ENCODE results near the gene MOG. TPM values are rescaled to one million over a fixed set of nuclear protein-coding genes. Genes with fewer than 3 reads are reported as not detected.
"Not testable (repeated sequence)": the region's sequence is repeated elsewhere in the genome, so short reads cannot be mapped to it uniquely, and the experiment has no call there.

MOG gene
- total RNA-seq, 1 donor from 2014 or later: not detected

GRCh38 chr6:29655658-29656057 is 1.2 kb upstream of the MOG start:
- no peaks in the 10 kb centered on the region for H3K9me3 ChIP-seq
- no peak overlapping the region for H3K27ac ChIP-seq
- H3K36me3 ChIP-seq: no peaks in the 10 kb centered on the region
- peaks cover 25% of the 10 kb centered on the region for H3K27me3 ChIP-seq (ENCODE audit: low read depth)
- H3K4me3 ChIP-seq: no peak overlapping the region
- intact Hi-C loops (cut with DNase I): no loop called here
- ATAC-seq: no peak
- no peak for TF ChIP-seq CTCF (IDR thresholded peaks at IDR 0.05)
- DNase-seq: no peak
- H3K4me1 ChIP-seq: no peaks in the 10 kb centered on the region

GRCh38 chr6:29656157-29656556 is 735 bp upstream of the MOG start:
- Histone ChIP-seq H3K4me1 (no peaks in the 10 kb centered on the region), H3K9me3 (no peaks in the 10 kb centered on the region), H3K27ac (no peak overlapping the region), H3K4me3 (no peak overlapping the region), H3K36me3 (no peaks in the 10 kb centered on the region), H3K27me3 (ENCODE audit: low read depth) (peaks cover 27% of the 10 kb centered on the region)
- ATAC-seq (no peak), DNase-seq (no peak)
- intact Hi-C loops (cut with DNase I): no loop called here
- no peak for TF ChIP-seq CTCF (IDR thresholded peaks at IDR 0.05)

- Histone ChIP-seq H3K4me3 (no peak overlapping the region), H3K27ac (no peak overlapping the region), H3K27me3 (ENCODE audit: low read depth) (peaks cover 37% of the 10 kb centered on the region), H3K4me1 (no peaks in the 10 kb centered on the region), H3K36me3 (no peaks in the 10 kb centered on the region), H3K9me3 (no peaks in the 10 kb centered on the region)
- TF ChIP-seq CTCF (IDR thresholded peaks at IDR 0.05): no peak
- ATAC-seq (no peak), DNase-seq (no peak)
- intact Hi-C loops (cut with DNase I): no loop called here
These were observed 4.2 kb downstream of the MOG start for GRCh38 chr6:29661071-29661470.

- H3K27ac ChIP-seq; H3K4me3 ChIP-seq; ATAC-seq; H3K36me3 ChIP-seq; H3K4me1 ChIP-seq; intact Hi-C loops (cut with DNase I); H3K9me3 ChIP-seq; DNase-seq: not testable (repeated sequence)
- H3K27me3 ChIP-seq (ENCODE audit: low read depth): peaks cover 35% of the 10 kb centered on the region
These were observed 4.7 kb downstream of the MOG start for GRCh38 chr6:29661502-29662141.

- H3K4me3 ChIP-seq: no peak overlapping the region
- H3K4me1 ChIP-seq: no peaks in the 10 kb centered on the region
- H3K36me3 ChIP-seq: no peaks in the 10 kb centered on the region
- no peak for TF ChIP-seq CTCF (IDR thresholded peaks at IDR 0.05)
- DNase-seq (no peak), ATAC-seq (no peak)
- peaks cover 31% of the 10 kb centered on the region for H3K27me3 ChIP-seq (ENCODE audit: low read depth)
- intact Hi-C loops (cut with DNase I): no loop called here
- no peaks in the 10 kb centered on the region for H3K9me3 ChIP-seq
- H3K27ac ChIP-seq: no peak overlapping the region
These were observed 6.6 kb downstream of the MOG start for GRCh38 chr6:29663300-29664042.

Measured in lower lobe of right lung (tissue), 2 donors.